ENCODE measurements around the gene HGS. TPM values are rescaled to one million over a fixed set of nuclear protein-coding genes. Genes with fewer than 3 reads are reported as not detected.
A peak's percentile ranks its signal among the peaks of the same experiment; 100 is the strongest.

HGS gene
- total and polyA plus RNA-seq, 2 of the 13 experiments (the other 11 are each of a cell fraction or from before 2014, with no cell fraction given): 73.3 to 78.1 TPM

DNA sequence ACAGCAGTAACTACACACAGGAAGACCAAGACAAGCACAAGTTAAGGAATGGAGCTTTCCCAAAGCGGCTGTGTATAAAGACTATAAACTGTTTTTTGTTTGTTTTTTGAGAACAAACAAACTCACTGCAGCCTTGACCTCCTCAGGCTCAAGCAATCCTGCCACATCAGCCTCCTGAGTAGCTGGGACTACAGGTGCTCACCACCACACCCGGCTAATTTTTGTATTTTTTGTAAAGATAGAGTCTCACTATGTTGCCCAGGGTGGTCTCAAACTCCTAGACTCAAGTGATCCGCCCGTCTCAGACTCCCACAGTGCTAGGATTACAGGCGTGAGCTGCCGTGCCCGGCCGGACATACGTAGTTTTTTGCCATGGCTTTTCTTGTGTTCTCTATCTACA is 23.4 kb upstream of the HGS start:
- H3K4me2 ChIP-seq (ENCODE audit: low read depth, low read length): no peak overlapping the region
- H2AFZ ChIP-seq (ENCODE audit: low read length): no peak overlapping the region

DNA sequence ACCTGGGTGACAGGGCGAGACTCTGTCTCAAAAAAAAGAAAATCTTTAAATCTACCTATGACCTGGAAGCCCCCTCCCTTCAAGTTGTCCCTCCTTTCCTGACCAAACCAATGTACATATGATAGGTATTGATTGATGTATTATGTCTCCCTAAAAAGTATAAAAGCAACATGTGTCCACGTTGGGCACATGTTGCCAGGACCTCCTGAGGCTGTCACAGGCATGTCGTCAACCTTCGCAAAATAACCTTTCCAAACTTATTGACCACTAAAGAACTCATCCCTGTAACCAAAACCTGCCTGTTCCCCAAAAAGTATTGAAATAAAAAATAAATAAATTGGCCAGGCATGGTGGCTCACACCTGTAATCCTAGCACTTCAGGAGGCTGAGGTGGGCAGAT is 21.8 kb upstream of the HGS start:
- no peak for ATAC-seq
- H3K4me1 ChIP-seq (ENCODE audit: insufficient read depth, low read length): peaks cover 43% of the 10 kb centered on the region
- in situ Hi-C loops (cut with HindIII; ENCODE audit: extremely low pct_ligation_motif_present, low pct_unique_long_range_greater_than_20kb) (no loop called here), intact Hi-C loops (cut with micrococcal nuclease; ENCODE audit: unreplicated experiment) (no loop called here)
- H3K79me2 ChIP-seq (ENCODE audit: insufficient read depth, low read length): peaks cover 13% of the 10 kb centered on the region
- no peak overlapping the region for H3K9ac ChIP-seq (ENCODE audit: insufficient read depth, low read depth, low read length)
- DNase-seq (ENCODE audit: low spot score): no peak
- no peak overlapping the region for H3K27ac ChIP-seq (ENCODE audit: extremely low read length, insufficient read depth, low read length)
- no peaks in the 10 kb centered on the region for H3K36me3 ChIP-seq (replicated peaks in 1 of 2; ENCODE audit: control insufficient read depth in 1 of 2, insufficient read depth in 2 of 2, low read length in 2 of 2)
- BruUV-seq (replicated peaks): no TSS peak
- H3K4me3 ChIP-seq (replicated peaks in 1 of 3; ENCODE audit: insufficient read depth in 1 of 3, low read depth in 2 of 3, low read length in 3 of 3): no peak overlapping the region
- H3K9me3 ChIP-seq (ENCODE audit: low read length): no peaks in the 10 kb centered on the region
- H3K27me3 ChIP-seq (ENCODE audit: control insufficient read depth in 1 of 2, insufficient read depth in 2 of 2, low read length in 2 of 2): no peaks in the 10 kb centered on the region; a peak in 1 of 5 replicates
- ChIA-PET CTCF (ENCODE audit: low intra/inter-chr PET ratio, low total read pairs) (no interaction called here), POLR2A (interaction anchor here (6.3 kb wide), 1 partner anchor 41 kb away, joined by 54 read pairs; the partner anchor contains the start of gene MRPL12)
- WGBS (ENCODE audit: low lambda C conversion rate): 92% methylated on average over 4 of the region's 4 CpGs
- H2AFZ ChIP-seq (ENCODE audit: low read length): no peak overlapping the region
- FAIRE-seq: no peak
- H3K4me2 ChIP-seq (ENCODE audit: low read depth, low read length): no peak overlapping the region
- H4K20me1 ChIP-seq (ENCODE audit: insufficient read depth, low read length): no peaks in the 10 kb centered on the region
- TF ChIP-seq NFIC (IDR thresholded peaks at IDR 0.05; ENCODE audit: low read length) (no peak), ZFP90 (CRISPR knock-in tag; IDR thresholded peaks at IDR 0.05; ENCODE audit: borderline replicate concordance) (no peak), HDAC1 (CRISPR knock-in tag; IDR thresholded peaks at IDR 0.05) (no peak)
- TF ChIP-seq, protein P1, sequence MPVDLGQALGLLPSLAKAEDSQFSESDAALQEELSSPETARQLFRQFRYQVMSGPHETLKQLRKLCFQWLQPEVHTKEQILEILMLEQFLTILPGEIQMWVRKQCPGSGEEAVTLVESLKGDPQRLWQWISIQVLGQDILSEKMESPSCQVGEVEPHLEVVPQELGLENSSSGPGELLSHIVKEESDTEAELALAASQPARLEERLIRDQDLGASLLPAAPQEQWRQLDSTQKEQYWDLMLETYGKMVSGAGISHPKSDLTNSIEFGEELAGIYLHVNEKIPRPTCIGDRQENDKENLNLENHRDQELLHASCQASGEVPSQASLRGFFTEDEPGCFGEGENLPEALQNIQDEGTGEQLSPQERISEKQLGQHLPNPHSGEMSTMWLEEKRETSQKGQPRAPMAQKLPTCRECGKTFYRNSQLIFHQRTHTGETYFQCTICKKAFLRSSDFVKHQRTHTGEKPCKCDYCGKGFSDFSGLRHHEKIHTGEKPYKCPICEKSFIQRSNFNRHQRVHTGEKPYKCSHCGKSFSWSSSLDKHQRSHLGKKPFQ (CRISPR knock-in tag; IDR thresholded peaks at IDR 0.05; ENCODE audit: insufficient replicate concordance): no peak
- TF ChIP-seq, protein P2, sequence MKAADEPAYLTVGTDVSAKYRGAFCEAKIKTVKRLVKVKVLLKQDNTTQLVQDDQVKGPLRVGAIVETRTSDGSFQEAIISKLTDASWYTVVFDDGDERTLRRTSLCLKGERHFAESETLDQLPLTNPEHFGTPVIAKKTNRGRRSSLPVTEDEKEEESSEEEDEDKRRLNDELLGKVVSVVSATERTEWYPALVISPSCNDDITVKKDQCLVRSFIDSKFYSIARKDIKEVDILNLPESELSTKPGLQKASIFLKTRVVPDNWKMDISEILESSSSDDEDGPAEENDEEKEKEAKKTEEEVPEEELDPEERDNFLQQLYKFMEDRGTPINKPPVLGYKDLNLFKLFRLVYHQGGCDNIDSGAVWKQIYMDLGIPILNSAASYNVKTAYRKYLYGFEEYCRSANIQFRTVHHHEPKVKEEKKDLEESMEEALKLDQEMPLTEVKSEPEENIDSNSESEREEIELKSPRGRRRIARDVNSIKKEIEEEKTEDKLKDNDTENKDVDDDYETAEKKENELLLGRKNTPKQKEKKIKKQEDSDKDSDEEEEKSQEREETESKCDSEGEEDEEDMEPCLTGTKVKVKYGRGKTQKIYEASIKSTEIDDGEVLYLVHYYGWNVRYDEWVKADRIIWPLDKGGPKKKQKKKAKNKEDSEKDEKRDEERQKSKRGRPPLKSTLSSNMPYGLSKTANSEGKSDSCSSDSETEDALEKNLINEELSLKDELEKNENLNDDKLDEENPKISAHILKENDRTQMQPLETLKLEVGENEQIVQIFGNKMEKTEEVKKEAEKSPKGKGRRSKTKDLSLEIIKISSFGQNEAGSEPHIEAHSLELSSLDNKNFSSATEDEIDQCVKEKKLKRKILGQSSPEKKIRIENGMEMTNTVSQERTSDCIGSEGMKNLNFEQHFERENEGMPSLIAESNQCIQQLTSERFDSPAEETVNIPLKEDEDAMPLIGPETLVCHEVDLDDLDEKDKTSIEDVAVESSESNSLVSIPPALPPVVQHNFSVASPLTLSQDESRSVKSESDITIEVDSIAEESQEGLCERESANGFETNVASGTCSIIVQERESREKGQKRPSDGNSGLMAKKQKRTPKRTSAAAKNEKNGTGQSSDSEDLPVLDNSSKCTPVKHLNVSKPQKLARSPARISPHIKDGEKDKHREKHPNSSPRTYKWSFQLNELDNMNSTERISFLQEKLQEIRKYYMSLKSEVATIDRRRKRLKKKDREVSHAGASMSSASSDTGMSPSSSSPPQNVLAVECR (CRISPR knock-in tag; IDR thresholded peaks at IDR 0.05; ENCODE audit: borderline replicate concordance): no peak

More for the DNA sequence above, 23.4 kb upstream of the HGS start:
- POLR2A ChIA-PET: interaction anchor here (0.9 to 1.4 kb wide), 3 partner anchors 23 to 108 kb away, joined by 3 to 4 read pairs (median 4); partner anchors contain the start of genes ARL16, FAAP100, HGS and MRPL12
- H3K79me2 ChIP-seq (ENCODE audit: insufficient read depth, low read length): peaks cover 2% of the 10 kb centered on the region
- WGBS (ENCODE audit: low lambda C conversion rate): 82% methylated on average over 9 of the region's 9 CpGs
- no peak overlapping the region for H3K27ac ChIP-seq (ENCODE audit: extremely low read length, insufficient read depth, low read length)
- peaks cover 54% of the 10 kb centered on the region for H3K4me1 ChIP-seq (ENCODE audit: insufficient read depth, low read length)
- TF ChIP-seq, protein P3, sequence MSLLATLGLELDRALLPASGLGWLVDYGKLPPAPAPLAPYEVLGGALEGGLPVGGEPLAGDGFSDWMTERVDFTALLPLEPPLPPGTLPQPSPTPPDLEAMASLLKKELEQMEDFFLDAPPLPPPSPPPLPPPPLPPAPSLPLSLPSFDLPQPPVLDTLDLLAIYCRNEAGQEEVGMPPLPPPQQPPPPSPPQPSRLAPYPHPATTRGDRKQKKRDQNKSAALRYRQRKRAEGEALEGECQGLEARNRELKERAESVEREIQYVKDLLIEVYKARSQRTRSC (CRISPR knock-in tag; IDR thresholded peaks at IDR 0.05; ENCODE audit: low read depth): no peak
- TF ChIP-seq ZNF460 (CRISPR knock-in tag; IDR thresholded peaks at IDR 0.05; ENCODE audit: borderline replicate concordance) (peak; percentile 93), ZNF468 (CRISPR knock-in tag; IDR thresholded peaks at IDR 0.05) (no peak)
- no TSS peak for BruUV-seq (replicated peaks)
- in situ Hi-C loops (cut with HindIII; ENCODE audit: extremely low pct_ligation_motif_present, low pct_unique_long_range_greater_than_20kb) (no loop called here), intact Hi-C loops (cut with micrococcal nuclease; ENCODE audit: unreplicated experiment) (no loop called here)
- no peaks in the 10 kb centered on the region for H3K9me3 ChIP-seq (ENCODE audit: low read length)
- no peaks in the 10 kb centered on the region for H4K20me1 ChIP-seq (ENCODE audit: insufficient read depth, low read length)
- H3K27me3 ChIP-seq (ENCODE audit: control insufficient read depth in 1 of 2, insufficient read depth in 2 of 2, low read length in 2 of 2): peaks cover 0 to 12% of the 10 kb centered on the region in 2 experiments; a peak in 2 of 5 replicates
- ATAC-seq (no peak), FAIRE-seq (peak; percentile 48), DNase-seq (ENCODE audit: low spot score) (no peak)
- CTCF ChIA-PET (ENCODE audit: low intra/inter-chr PET ratio, low total read pairs): no interaction called here
- H3K36me3 ChIP-seq (replicated peaks in 1 of 2; ENCODE audit: control insufficient read depth in 1 of 2, insufficient read depth in 2 of 2, low read length in 2 of 2): no peaks in the 10 kb centered on the region
- H3K4me3 ChIP-seq (replicated peaks in 1 of 3; ENCODE audit: insufficient read depth in 1 of 3, low read depth in 2 of 3, low read length in 3 of 3): no peak overlapping the region
- H3K9ac ChIP-seq (ENCODE audit: insufficient read depth, low read depth, low read length): no peak overlapping the region
